CD4-positive, alpha-beta T cell (primary cell): Measurements from ENCODE around the gene TLCD2. TPM values are rescaled to one million over a fixed set of nuclear protein-coding genes. Genes with fewer than 3 reads are reported as not detected.
"Not testable (repeated sequence)": the region's sequence is repeated elsewhere in the genome, so short reads cannot be mapped to it uniquely, and the experiment has no call there.

ENCODE experiments used
- ATAC-seq: fragments of 200-7000 bp; cut with Tn5 transposase; one replicate; pipeline ENCODE4 v1.10.0; 2022; ENCODE audit warnings: mild to moderate bottlenecking; ENCODE audit not compliant: poor library complexity
- CTCF ChIA-PET: fragments of 350-600 bp; sonication (Branson Sonifier 250); formaldehyde crosslinking; loops from one replicate; lab custom pipeline; 2021; ENCODE audit warnings: antibody characterized with exemption, inconsistent platforms; lab: Charles Lee
- POLR2A ChIA-PET: fragments of 350-600 bp; sonication (Branson Sonifier 250); formaldehyde crosslinking; loops from one replicate; lab custom pipeline; 2021; ENCODE audit warnings: antibody characterized with exemption, inconsistent platforms; lab: Charles Lee
- DNase-seq, 14 experiments: peaks; one replicate each; pipeline ENCODE4 v3.0.0-alpha.2; 2013 to 2020; ENCODE audit warnings: mixed read lengths in 2 of 14
- H3K27ac ChIP-seq, 2 donors: one replicate each; pipeline versions ENCODE4 v1.5.1 to v1.7.0; 2013; ENCODE audit warnings: low read length in 2 of 2, low read depth in 1 of 2, mild to moderate bottlenecking in 1 of 2
- H3K27me3 ChIP-seq, 2 experiments: 1 replicate in 1 of 2; 2 replicates in 1 of 2; pipeline versions ENCODE4 v1.6.1 to v1.7.0; 2013; ENCODE audit warnings: low read length in 2 of 2, control low read depth in 1 of 2, mild to moderate bottlenecking in 1 of 2, moderate library complexity in 1 of 2; ENCODE audit not compliant: insufficient read depth in 2 of 2, control insufficient read depth in 1 of 2
- H3K36me3 ChIP-seq: one replicate; pipeline ENCODE4 v1.6.1; 2013; ENCODE audit warnings: low read length, control low read depth; ENCODE audit not compliant: insufficient read depth
- H3K4me1 ChIP-seq: one replicate; pipeline ENCODE4 v1.6.1; 2013; ENCODE audit warnings: low read length, control low read depth; ENCODE audit not compliant: insufficient read depth
- H3K4me3 ChIP-seq: one replicate; pipeline ENCODE4 v1.5.1; 2013; ENCODE audit warnings: mild to moderate bottlenecking, low read length, moderate library complexity
- H3K9me3 ChIP-seq, 2 experiments: 1 replicate in 1 of 2; 2 replicates in 1 of 2; pipeline versions ENCODE4 v1.6.1 to v1.7.0; 2013; ENCODE audit warnings: low read length in 2 of 2, mild to moderate bottlenecking in 2 of 2, control low read depth in 1 of 2, moderate library complexity in 1 of 2; ENCODE audit not compliant: control insufficient read depth in 1 of 2, insufficient read depth in 1 of 2
- H3K27ac Mint-ChIP-seq: one replicate; pipeline ENCODE4 v1.8.0; 2020; ENCODE audit warnings: mixed read lengths
- H3K27me3 Mint-ChIP-seq: one replicate; pipeline ENCODE4 v1.8.0; 2021; ENCODE audit warnings: mixed read lengths
- H3K36me3 Mint-ChIP-seq: one replicate; pipeline ENCODE4 v1.8.0; 2021; ENCODE audit warnings: low read depth, mixed read lengths
- H3K4me1 Mint-ChIP-seq: one replicate; pipeline ENCODE4 v1.8.0; 2021; ENCODE audit warnings: low read depth, mixed read lengths
- H3K4me3 Mint-ChIP-seq: one replicate; pipeline ENCODE4 v1.8.0; 2020; ENCODE audit warnings: mild to moderate bottlenecking, mixed read lengths
- H3K9me3 Mint-ChIP-seq: one replicate; pipeline ENCODE4 v1.8.0; 2020; ENCODE audit warnings: mixed read lengths
- intact Hi-C, 2 experiments: fragments of 100-400 bp; cut with DNase I in 1 of 2; cut with micrococcal nuclease in 1 of 2; formaldehyde crosslinking; loops; one replicate each; pipeline versions ENCODE4 v1.15.1 to v1.9.0; 2023 to 2025; cut with DNase I, micrococcal nuclease
- total RNA-seq, 174 experiments: library from RNA in 2 of 174; stranded (reverse) in 2 of 174; gene quantifications; one replicate each; pipeline ENCODE4 v1.2.3 and lab custom pipeline; 2021 to 2026
- TF ChIP-seq, protein P1 (sequence below): fragments of 200-600 bp; IDR thresholded peaks from one replicate; pipeline ENCODE4 v1.8.0; 2022; ENCODE audit warnings: antibody characterized with exemption, mild to moderate bottlenecking

TLCD2 gene
- total RNA-seq, 2 experiments from 2014 or later: 0.19 to 0.34 TPM

DNA sequence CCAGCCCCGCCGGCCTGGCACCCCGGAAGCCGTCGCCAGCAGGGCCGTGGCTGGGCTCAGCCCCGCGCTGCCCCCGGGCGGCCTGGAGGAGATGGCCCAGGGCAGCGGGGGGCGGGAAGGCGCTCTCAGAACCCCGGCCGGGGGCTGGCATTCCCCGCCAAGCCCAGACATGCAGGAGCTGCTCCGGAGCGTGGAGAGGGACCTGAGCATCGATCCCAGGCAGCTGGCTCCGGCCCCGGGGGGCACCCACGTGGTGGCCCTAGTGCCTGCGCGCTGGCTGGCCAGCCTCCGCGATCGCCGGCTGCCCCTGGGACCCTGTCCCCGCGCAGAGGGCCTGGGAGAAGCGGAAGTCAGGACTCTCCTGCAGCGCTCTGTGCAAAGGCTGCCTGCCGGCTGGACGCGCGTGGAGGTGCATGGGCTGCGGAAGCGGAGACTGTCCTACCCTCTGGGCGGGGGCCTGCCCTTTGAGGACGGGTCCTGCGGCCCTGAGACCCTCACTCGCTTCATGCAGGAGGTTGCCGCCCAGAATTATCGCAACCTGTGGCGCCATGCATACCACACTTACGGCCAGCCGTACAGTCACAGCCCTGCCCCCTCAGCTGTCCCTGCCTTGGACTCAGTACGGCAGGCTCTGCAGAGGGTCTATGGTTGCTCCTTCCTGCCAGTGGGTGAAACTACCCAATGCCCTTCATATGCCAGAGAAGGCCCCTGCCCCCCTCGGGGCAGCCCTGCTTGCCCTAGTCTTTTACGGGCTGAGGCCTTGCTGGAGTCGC lies 14.9 kb upstream of the TLCD2 start:
- Mint-ChIP-seq H3K27ac (peak overlapping the region; percentile 67), H3K4me1 (peaks cover 34% of the 10 kb centered on the region), H3K36me3 (peaks cover 33% of the 10 kb centered on the region), H3K9me3 (no peaks in the 10 kb centered on the region), H3K27me3 (no peaks in the 10 kb centered on the region), H3K4me3 (peak overlapping the region; percentile 86)
- intact Hi-C loops: loop anchor here (1.0 to 10.0 kb wide), 6 partner anchors 37 to 560 kb away; partner anchors contain the start of genes RTN4RL1 (in 1 of the 2), SERPINF1 (in 1 of the 2) and SMYD4 (in 1 of the 2)
- H3K9me3 ChIP-seq: no peaks in the 10 kb centered on the region
- ChIA-PET POLR2A (interaction anchor here (0.7 to 4.8 kb wide), 8 partner anchors 9 to 105 kb away, joined by 3 to 34 read pairs (median 6); partner anchors contain the start of genes RPA1 and SMYD4), CTCF (no interaction called here)
- DNase-seq (peak in 2 of 14 experiments; percentile 42 to 51), ATAC-seq (peak; percentile 44)
- TF ChIP-seq, protein P1, sequence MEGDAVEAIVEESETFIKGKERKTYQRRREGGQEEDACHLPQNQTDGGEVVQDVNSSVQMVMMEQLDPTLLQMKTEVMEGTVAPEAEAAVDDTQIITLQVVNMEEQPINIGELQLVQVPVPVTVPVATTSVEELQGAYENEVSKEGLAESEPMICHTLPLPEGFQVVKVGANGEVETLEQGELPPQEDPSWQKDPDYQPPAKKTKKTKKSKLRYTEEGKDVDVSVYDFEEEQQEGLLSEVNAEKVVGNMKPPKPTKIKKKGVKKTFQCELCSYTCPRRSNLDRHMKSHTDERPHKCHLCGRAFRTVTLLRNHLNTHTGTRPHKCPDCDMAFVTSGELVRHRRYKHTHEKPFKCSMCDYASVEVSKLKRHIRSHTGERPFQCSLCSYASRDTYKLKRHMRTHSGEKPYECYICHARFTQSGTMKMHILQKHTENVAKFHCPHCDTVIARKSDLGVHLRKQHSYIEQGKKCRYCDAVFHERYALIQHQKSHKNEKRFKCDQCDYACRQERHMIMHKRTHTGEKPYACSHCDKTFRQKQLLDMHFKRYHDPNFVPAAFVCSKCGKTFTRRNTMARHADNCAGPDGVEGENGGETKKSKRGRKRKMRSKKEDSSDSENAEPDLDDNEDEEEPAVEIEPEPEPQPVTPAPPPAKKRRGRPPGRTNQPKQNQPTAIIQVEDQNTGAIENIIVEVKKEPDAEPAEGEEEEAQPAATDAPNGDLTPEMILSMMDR: no peak
- peaks cover 30% of the 10 kb centered on the region for H3K36me3 ChIP-seq
- no peaks in the 10 kb centered on the region for H3K27me3 ChIP-seq
- peak overlapping the region in 1 of 2 donors; percentile 35 for H3K27ac ChIP-seq
- peaks cover 86% of the 10 kb centered on the region for H3K4me1 ChIP-seq
- peak overlapping the region; percentile 59 for H3K4me3 ChIP-seq

DNA sequence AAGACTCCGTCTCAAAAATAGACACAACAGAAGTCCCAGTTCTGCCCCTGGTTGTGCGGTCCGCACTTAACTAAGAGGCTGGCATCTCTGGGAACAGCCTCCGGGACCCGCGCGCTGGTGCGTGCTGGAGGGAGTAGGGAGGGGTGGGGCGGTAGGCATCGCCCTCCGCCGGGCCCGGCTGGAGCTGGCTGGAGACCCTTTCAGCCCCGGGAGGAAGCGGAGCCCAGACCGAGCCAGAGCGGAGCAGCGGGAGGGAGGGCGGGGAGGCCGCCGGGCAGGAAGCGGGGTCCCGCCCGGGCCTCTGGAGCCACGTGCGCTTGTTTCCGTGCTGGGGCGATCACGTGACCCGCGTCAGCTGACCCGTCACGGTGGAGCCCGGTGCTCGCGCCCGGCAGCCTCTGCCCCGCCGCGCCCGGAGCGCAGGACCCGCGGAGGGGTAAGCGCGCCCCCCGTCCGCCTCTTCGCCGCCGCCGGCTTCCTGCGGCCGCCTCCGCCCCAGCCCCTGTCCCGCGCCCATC lies 14.2 kb upstream of the TLCD2 start, which contains the start of gene WDR81:
Gene WDR81, plus strand, starts transcription at position 354 of the 518 bp plus-strand sequence. CDS start 256 bp downstream, outside the sequence.
- no peaks in the 10 kb centered on the region for H3K9me3 ChIP-seq
- peak within 1 kb of the TSS; percentile 60 for H3K4me3 ChIP-seq
- intact Hi-C loops: loop anchor here (1.0 to 10.0 kb wide), 6 partner anchors 38 to 560 kb away; partner anchors contain the start of genes RTN4RL1 (in 1 of the 2), SERPINF1 (in 1 of the 2) and SMYD4 (in 1 of the 2)
- Mint-ChIP-seq H3K9me3 (no peaks in the 10 kb centered on the region), H3K4me1 (peaks cover 29% of the 10 kb centered on the region), H3K27ac (peak within 1 kb of the TSS; percentile 85), H3K27me3 (no peaks in the 10 kb centered on the region), H3K36me3 (peaks cover 27% of the 10 kb centered on the region), H3K4me3 (peak within 1 kb of the TSS; percentile 86)
- ChIA-PET POLR2A (interaction anchor here (0.8 to 4.8 kb wide), 10 partner anchors 8 to 301 kb away, joined by 3 to 34 read pairs (median 5); partner anchors contain the start of genes RPA1, RTN4RL1, SERPINF1 and SMYD4), CTCF (no interaction called here)
- peaks cover 28% of the 10 kb centered on the region for H3K36me3 ChIP-seq
- H3K4me1 ChIP-seq: peaks cover 82% of the 10 kb centered on the region
- H3K27me3 ChIP-seq: no peaks in the 10 kb centered on the region
- TF ChIP-seq, protein P1: no peak
- DNase-seq: peak; percentile 68 to 94 (median 82)
- H3K27ac ChIP-seq: peak within 1 kb of the TSS; percentile 34 to 35
- peak; percentile 75 for ATAC-seq

DNA sequence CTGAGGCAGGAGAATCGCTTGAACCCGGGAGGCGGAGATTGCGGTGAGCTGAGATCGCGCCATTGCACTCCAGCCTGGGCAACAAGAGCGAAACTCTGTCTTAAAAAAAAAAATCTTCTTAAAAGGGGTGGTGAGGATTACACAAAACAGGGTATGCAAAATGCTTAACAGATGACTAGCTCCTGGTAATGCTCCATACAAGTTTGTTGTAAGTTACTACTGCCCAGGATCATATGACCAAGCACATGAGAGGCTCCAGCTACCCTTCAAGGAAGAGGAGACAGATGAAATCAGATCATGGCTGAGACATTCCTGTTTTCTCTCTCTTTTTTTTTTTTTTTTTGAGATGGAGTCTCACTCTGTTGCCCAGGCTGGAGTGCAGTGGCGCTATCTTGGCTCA lies 11.8 kb upstream of the TLCD2 start:
- H3K27me3 Mint-ChIP-seq, H3K4me3 ChIP-seq, H3K9me3 Mint-ChIP-seq, DNase-seq, ATAC-seq, H3K9me3 ChIP-seq, H3K27me3 ChIP-seq, H3K27ac ChIP-seq: not testable (repeated sequence)
- peaks cover 73% of the 10 kb centered on the region for H3K4me1 ChIP-seq
- H3K36me3 ChIP-seq: peaks cover 10% of the 10 kb centered on the region
- Mint-ChIP-seq H3K4me3 (peak overlapping the region; percentile 48), H3K4me1 (peaks cover 35% of the 10 kb centered on the region), H3K36me3 (peaks cover 14% of the 10 kb centered on the region), H3K27ac (peak overlapping the region; percentile 85)
- intact Hi-C loops: loop anchor here (5.0 to 10.0 kb wide), 4 partner anchors 40 to 563 kb away; partner anchors contain the start of genes RTN4RL1 (in 1 of the 2) and SERPINF1 (in 1 of the 2)
- ChIA-PET CTCF (interaction anchor here (1.2 to 3.1 kb wide), 3 partner anchors 53 to 143 kb away, joined by 6 to 11 read pairs (median 8); no protein-coding TSS in a partner anchor), POLR2A (interaction anchor here (0.6 to 4.8 kb wide), 6 partner anchors 42 to 150 kb away, joined by 3 to 34 read pairs (median 5); partner anchors contain the start of genes RPA1 and SMYD4)
